ENCODE data around the gene RPS6KA3. TPM values are rescaled to one million over a fixed set of nuclear protein-coding genes. Genes with fewer than 3 reads are reported as not detected.

The RPS6KA3 gene
- polyA plus RNA-seq (2012; rRNA removed): 14.3 and 20.8 TPM in 2 replicates
- 21.6 and 24.3 TPM in 2 replicates for polyA plus RNA-seq (2012; cell fraction: cytosol; rRNA removed)
- polyA plus RNA-seq (2012; cell fraction: nucleus; rRNA removed): 10.5 and 22.1 TPM in 2 replicates

DNA sequence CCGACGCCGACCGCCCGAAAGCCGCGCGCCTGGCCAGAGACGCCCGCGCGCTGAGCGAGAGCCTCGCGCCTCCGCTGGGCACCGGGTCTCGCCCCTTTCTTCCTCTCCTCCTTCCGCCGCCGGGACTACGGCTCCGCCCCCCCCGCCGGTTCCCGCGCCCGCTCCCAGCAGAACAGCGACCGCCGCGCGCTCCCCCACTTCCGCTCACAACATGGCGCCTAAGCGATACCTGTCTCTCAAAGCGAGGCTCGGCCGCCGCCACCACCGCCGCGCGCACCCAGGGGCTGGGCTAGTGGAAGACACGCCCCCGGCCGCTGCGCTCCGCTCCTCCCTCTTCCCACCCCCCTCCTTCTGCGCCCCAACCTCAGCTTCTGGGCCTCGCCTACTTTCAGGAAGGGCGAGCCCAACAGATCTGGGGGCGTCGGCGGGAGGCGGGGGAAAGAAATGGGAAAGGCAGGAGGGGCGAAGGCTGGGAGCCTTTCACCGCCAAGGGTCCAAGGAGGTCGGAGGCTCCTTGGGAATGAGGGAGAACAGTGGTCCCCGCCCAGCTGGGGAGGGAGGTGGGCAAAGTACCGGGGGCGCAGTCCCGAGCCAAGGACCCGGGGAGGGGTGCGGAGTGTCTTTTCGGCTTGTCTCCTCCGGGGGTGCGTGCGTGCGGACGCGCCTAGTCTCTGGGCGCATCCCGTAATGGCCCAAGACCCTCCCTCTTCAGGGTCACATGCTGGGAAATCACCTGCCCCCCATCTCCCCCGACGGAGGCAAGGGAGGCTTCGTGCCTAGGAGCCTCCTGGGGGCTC lies at the start of gene RPS6KA3:
RPS6KA3 (minus strand) TSS at position 100 of the 797 bp plus-strand sequence. CDS start 277 bp downstream, outside the sequence.
- Histone ChIP-seq H3K4me1 (ENCODE audit: control insufficient read depth in 1 of 2, insufficient read depth in 2 of 2, low read depth in 1 of 2, low read length in 1 of 2) (peaks cover 0 to under 1% of the 10 kb centered on the region in 2 experiments; a peak in 2 of 4 replicates), H4K20me1 (ENCODE audit: insufficient read depth) (peaks cover 11% of the 10 kb centered on the region), H2AFZ (ENCODE audit: low read depth) (peak within 1 kb of the TSS; percentile 73; the same call in 1 of the 2 replicates), H3K27ac (ENCODE audit: low read depth in 2 of 2, low read length in 1 of 2) (peak within 1 kb of the TSS; percentile 69 to 81), H3K4me2 (peak within 1 kb of the TSS; percentile 71), H3K9me2 (no peaks in the 10 kb centered on the region), H3K4me3 (ENCODE audit: low read depth in 2 of 2, low read length in 1 of 2) (peak within 1 kb of the TSS; percentile 66 to 69), H3K36me3 (replicated peaks in 1 of 2; ENCODE audit: control insufficient read depth in 1 of 2, insufficient read depth in 2 of 2, low read length in 1 of 2) (no peaks in the 10 kb centered on the region), H3F3A (replicated peaks; ENCODE audit: insufficient read depth) (peaks cover 20% of the 10 kb centered on the region), H3K79me2 (ENCODE audit: insufficient read depth) (peaks cover 31% of the 10 kb centered on the region), H3K27me3 (ENCODE audit: insufficient read depth) (no peaks in the 10 kb centered on the region; the same call in 1 of the 2 replicates), H3K9me3 (no peaks in the 10 kb centered on the region), H3K9ac (peak within 1 kb of the TSS; percentile 81)
- TF ChIP-seq, protein P1, sequence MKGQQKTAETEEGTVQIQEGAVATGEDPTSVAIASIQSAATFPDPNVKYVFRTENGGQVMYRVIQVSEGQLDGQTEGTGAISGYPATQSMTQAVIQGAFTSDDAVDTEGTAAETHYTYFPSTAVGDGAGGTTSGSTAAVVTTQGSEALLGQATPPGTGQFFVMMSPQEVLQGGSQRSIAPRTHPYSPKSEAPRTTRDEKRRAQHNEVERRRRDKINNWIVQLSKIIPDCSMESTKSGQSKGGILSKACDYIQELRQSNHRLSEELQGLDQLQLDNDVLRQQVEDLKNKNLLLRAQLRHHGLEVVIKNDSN (IDR thresholded peaks at IDR 0.05; ENCODE audit: borderline replicate concordance, low read depth): peak; percentile 34; the same call in 1 of the 2 replicates
- TF ChIP-seq NRF1 (IDR thresholded peaks at IDR 0.05; ENCODE audit: low read depth, low read length) (peak; percentile 37; the same call in 1 of the 2 replicates), MEF2A (IDR thresholded peaks at IDR 0.05; ENCODE audit: borderline replicate concordance, low read depth) (no peak), EZH2phosphoT487 (IDR thresholded peaks at IDR 0.05; ENCODE audit: borderline replicate concordance, low read depth) (no peak), YY1 (IDR thresholded peaks at IDR 0.05; ENCODE audit: low read depth) (peak; percentile 80; the same call in 1 of the 2 replicates), TCF12 (IDR thresholded peaks at IDR 0.05) (no peak), GABPA (IDR thresholded peaks at IDR 0.05; ENCODE audit: low read depth) (peak; percentile 61)
- TF ChIP-seq, protein P2, sequence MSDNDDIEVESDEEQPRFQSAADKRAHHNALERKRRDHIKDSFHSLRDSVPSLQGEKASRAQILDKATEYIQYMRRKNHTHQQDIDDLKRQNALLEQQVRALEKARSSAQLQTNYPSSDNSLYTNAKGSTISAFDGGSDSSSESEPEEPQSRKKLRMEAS (IDR thresholded peaks at IDR 0.05; ENCODE audit: low read depth): no peak
- TF ChIP-seq, protein P3, sequence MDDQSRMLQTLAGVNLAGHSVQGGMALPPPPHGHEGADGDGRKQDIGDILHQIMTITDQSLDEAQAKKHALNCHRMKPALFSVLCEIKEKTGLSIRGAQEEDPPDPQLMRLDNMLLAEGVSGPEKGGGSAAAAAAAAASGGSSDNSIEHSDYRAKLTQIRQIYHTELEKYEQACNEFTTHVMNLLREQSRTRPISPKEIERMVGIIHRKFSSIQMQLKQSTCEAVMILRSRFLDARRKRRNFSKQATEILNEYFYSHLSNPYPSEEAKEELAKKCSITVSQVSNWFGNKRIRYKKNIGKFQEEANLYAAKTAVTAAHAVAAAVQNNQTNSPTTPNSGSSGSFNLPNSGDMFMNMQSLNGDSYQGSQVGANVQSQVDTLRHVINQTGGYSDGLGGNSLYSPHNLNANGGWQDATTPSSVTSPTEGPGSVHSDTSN (IDR thresholded peaks at IDR 0.05): peak; percentile 72
- peak; percentile 92 for DNase-seq
- ChIA-PET CTCF (interaction anchor here (1.3 kb wide), 1 partner anchor 14 kb away, joined by 3 read pairs; no protein-coding TSS in a partner anchor), POLR2A (no interaction called here)
- 55% methylated on average over 25 of the region's 77 CpGs for WGBS (ENCODE audit: low lambda C conversion rate)

DNA sequence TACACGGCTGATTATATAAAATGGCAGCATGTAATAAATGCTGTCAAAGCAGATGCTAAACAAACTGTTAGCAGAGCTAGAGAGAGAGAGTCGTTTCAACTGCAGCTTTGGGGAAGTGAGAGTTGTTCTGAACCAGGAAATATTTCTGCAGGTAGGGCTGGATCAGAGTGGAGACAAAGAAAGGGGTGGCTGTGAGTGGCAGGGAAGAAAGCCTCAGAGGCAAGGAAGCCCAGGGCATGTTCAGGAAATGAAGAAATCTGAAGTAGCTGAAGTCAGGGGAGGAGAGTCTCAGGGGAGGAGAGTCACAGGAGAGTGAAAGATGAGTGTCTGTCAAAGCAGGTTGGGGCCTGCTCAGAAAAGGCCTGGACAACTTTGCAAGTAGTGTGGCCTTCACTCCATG lies 48.4 kb upstream of the RPS6KA3 start:
- H4K20me1 ChIP-seq (ENCODE audit: insufficient read depth): no peaks in the 10 kb centered on the region
- no peak overlapping the region for H3K4me2 ChIP-seq
- no peaks in the 10 kb centered on the region for H3K9me3 ChIP-seq
- H3K4me3 ChIP-seq (ENCODE audit: low read depth in 2 of 2, low read length in 1 of 2): no peak overlapping the region
- H3K79me2 ChIP-seq (ENCODE audit: insufficient read depth): no peaks in the 10 kb centered on the region
- no peak for DNase-seq
- 48% methylated on average over 2 of the region's 2 CpGs for WGBS (ENCODE audit: low lambda C conversion rate)
- no peaks in the 10 kb centered on the region; the same call in 1 of the 2 replicates for H3K27me3 ChIP-seq (ENCODE audit: insufficient read depth)
- H3K27ac ChIP-seq (ENCODE audit: low read depth in 2 of 2, low read length in 1 of 2): no peak overlapping the region
- ChIA-PET CTCF (no interaction called here), POLR2A (no interaction called here)
- no peak overlapping the region for H3K9ac ChIP-seq
- H2AFZ ChIP-seq (ENCODE audit: low read depth): no peak overlapping the region
- no peaks in the 10 kb centered on the region for H3K9me2 ChIP-seq
- H3K4me1 ChIP-seq (ENCODE audit: control insufficient read depth in 1 of 2, insufficient read depth in 2 of 2, low read depth in 1 of 2, low read length in 1 of 2): no peaks in the 10 kb centered on the region
- H3F3A ChIP-seq (replicated peaks; ENCODE audit: insufficient read depth): no peaks in the 10 kb centered on the region
- TF ChIP-seq NFIC (IDR thresholded peaks at IDR 0.05; ENCODE audit: borderline replicate concordance) (no peak), FOXJ3 (CRISPR knock-in tag; IDR thresholded peaks at IDR 0.05) (no peak), RAD21 (IDR thresholded peaks at IDR 0.05; ENCODE audit: low read length) (no peak), FOSL2 (IDR thresholded peaks at IDR 0.05; ENCODE audit: borderline replicate concordance, low read depth) (no peak), POLR2AphosphoS5 (IDR thresholded peaks at IDR 0.05; ENCODE audit: low read depth, low read length) (no peak)
- no peaks in the 10 kb centered on the region for H3K36me3 ChIP-seq (replicated peaks in 1 of 2; ENCODE audit: control insufficient read depth in 1 of 2, insufficient read depth in 2 of 2, low read length in 1 of 2)

Data from SK-N-SH (cell line).